SIG-M5 (cell line): ENCODE measurements around the gene ACACA.

Source experiments
- DNase-seq: peaks from one replicate; lab custom pipeline; 2025; lab: John Stamatoyannopoulos, UW

The ACACA gene

GRCh38 chr17:37130984-37131446 lies 275.6 kb downstream of the ACACA start:
- DNase-seq: no peak

- no peak for DNase-seq
Observed at GRCh38 chr17:37124821-37125173, 281.8 kb downstream of the ACACA start.

GRCh38 chr17:37123941-37124820 lies 282.5 kb downstream of the ACACA start:
- peak; percentile 19 for DNase-seq

- no peak for DNase-seq
Observed at GRCh38 chr17:37123386-37123785, 283.2 kb downstream of the ACACA start.

GRCh38 chr17:37121616-37122015 lies 285.0 kb downstream of the ACACA start:
- no peak for DNase-seq

GRCh38 chr17:37118366-37119137 lies 288.1 kb downstream of the ACACA start:
- DNase-seq: no peak

GRCh38 chr17:37117373-37118142 lies 289.1 kb downstream of the ACACA start:
- DNase-seq: no peak

GRCh38 chr17:37116671-37117185 lies 289.9 kb downstream of the ACACA start:
- no peak for DNase-seq

- DNase-seq: no peak
Observed at GRCh38 chr17:37111329-37111728, 295.3 kb downstream of the ACACA start.

GRCh38 chr17:37110746-37111145 lies 295.9 kb downstream of the ACACA start:
- DNase-seq: no peak

GRCh38 chr17:37109731-37110710 lies 296.6 kb downstream of the ACACA start:
- no peak for DNase-seq

- no peak for DNase-seq
Observed at GRCh38 chr17:37109106-37109505, 297.5 kb downstream of the ACACA start.

- DNase-seq: no peak
Observed at GRCh38 chr17:37107406-37108083, 299.1 kb downstream of the ACACA start.

- DNase-seq: no peak
Observed at GRCh38 chr17:37106049-37106448, 300.6 kb downstream of the ACACA start.

GRCh38 chr17:37103231-37103630 lies 303.4 kb downstream of the ACACA start:
- no peak for DNase-seq

GRCh38 chr17:37101306-37101705 lies 305.3 kb downstream of the ACACA start:
- no peak for DNase-seq

- no peak for DNase-seq
Observed at GRCh38 chr17:37100231-37100630, 306.4 kb downstream of the ACACA start.

- DNase-seq: no peak
Observed at GRCh38 chr17:37098910-37099664, 307.5 kb downstream of the ACACA start.

GRCh38 chr17:37098152-37098551 lies 308.5 kb downstream of the ACACA start:
- no peak for DNase-seq

GRCh38 chr17:37097154-37097553 lies 309.5 kb downstream of the ACACA start:
- no peak for DNase-seq
